NCI-H2029 treated with DMSO at 0.1 percent for 48 hours (cell line): ENCODE results near the gene ATP6V1F.
A peak's percentile ranks its signal among the peaks of the same experiment; 100 is the strongest.
"Not testable (repeated sequence)": the region's sequence is repeated elsewhere in the genome, so short reads cannot be mapped to it uniquely, and the experiment has no call there.

ENCODE experiments used
- DNase-seq: peaks from one replicate; lab custom pipeline; 2025; lab: John Stamatoyannopoulos, UW

ATP6V1F gene

GRCh38 chr7:128900237-128900636 is 37.6 kb downstream of the ATP6V1F start:
- no peak for DNase-seq

- no peak for DNase-seq
Measured at GRCh38 chr7:128902761-128903585, 40.3 kb downstream of the ATP6V1F start.

GRCh38 chr7:128903621-128904361 is 41.1 kb downstream of the ATP6V1F start:
- DNase-seq, result no peak

GRCh38 chr7:128904381-128905197 is 41.9 kb downstream of the ATP6V1F start:
- DNase-seq, result peak; percentile 44

- DNase-seq, result no peak
Measured at GRCh38 chr7:128906001-128906765, 43.5 kb downstream of the ATP6V1F start.

GRCh38 chr7:128906766-128907559 is 44.3 kb downstream of the ATP6V1F start:
- DNase-seq, result no peak

GRCh38 chr7:128908750-128909624 is 46.3 kb downstream of the ATP6V1F start:
- no peak for DNase-seq

- DNase-seq, result no peak
Measured at GRCh38 chr7:128909625-128910568, 47.2 kb downstream of the ATP6V1F start.

- DNase-seq, result no peak
Measured at GRCh38 chr7:128910569-128910945, 47.9 kb downstream of the ATP6V1F start, which contains the start of gene KCP. KCP (minus strand) TSS chr7:128910709; CDS start chr7:128910676, 33 bp downstream.

- DNase-seq, result no peak
Measured at GRCh38 chr7:128911423-128912031, 48.9 kb downstream of the ATP6V1F start.

- no peak for DNase-seq
Measured at GRCh38 chr7:128912281-128912680, 49.6 kb downstream of the ATP6V1F start.

GRCh38 chr7:128912709-128913495 is 50.2 kb downstream of the ATP6V1F start:
- DNase-seq, result not testable (repeated sequence)

- DNase-seq, result no peak
Measured at GRCh38 chr7:128913870-128914565, 51.4 kb downstream of the ATP6V1F start.

- no peak for DNase-seq
Measured at GRCh38 chr7:128914566-128915151, 52.0 kb downstream of the ATP6V1F start.

- no peak for DNase-seq
Measured at GRCh38 chr7:128915271-128915819, 52.7 kb downstream of the ATP6V1F start.
